NCI-H1105 (cell line): ENCODE results near the gene GABRD.

ENCODE experiments used
- DNase-seq: peaks from one replicate; lab custom pipeline; 2025; lab: John Stamatoyannopoulos, UW

Gene GABRD

GRCh38 chr1:2053784-2054376, 34.7 kb downstream of the GABRD start:
- no peak for DNase-seq

GRCh38 chr1:2054560-2054959, 35.4 kb downstream of the GABRD start:
- no peak for DNase-seq

GRCh38 chr1:2055911-2056575, 36.9 kb downstream of the GABRD start:
- DNase-seq = no peak

DNA sequence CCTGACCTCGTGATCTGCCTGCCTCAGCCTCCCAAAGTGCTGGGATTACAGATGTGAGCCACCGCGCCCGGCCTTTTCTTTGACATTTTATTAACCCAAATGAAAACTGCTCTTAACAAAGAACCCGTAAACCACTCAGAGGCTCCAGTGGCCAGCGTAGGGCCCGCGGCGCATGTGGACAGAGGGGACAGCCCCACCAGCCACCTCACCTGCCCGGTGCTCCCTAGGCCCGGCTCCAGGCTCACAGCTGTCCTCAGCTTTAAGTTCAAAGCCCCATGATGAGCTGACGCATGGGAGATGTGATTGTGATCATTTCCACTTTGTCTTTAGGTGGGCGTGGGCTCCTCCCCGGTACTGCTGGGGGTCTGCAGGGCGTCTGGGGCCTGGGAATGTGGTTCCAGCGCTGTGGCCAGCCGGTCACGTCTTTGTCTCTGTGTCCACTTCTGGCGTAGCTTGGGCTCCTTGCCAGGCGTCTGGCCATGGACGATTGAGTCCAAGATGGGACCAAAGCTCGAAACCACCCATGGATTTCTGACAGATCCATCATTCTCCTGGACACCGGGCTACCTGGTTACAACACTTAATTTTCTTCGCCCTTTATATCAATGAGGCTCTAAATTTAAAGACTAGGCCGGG, 37.9 kb downstream of the GABRD start:
- no peak for DNase-seq

DNA sequence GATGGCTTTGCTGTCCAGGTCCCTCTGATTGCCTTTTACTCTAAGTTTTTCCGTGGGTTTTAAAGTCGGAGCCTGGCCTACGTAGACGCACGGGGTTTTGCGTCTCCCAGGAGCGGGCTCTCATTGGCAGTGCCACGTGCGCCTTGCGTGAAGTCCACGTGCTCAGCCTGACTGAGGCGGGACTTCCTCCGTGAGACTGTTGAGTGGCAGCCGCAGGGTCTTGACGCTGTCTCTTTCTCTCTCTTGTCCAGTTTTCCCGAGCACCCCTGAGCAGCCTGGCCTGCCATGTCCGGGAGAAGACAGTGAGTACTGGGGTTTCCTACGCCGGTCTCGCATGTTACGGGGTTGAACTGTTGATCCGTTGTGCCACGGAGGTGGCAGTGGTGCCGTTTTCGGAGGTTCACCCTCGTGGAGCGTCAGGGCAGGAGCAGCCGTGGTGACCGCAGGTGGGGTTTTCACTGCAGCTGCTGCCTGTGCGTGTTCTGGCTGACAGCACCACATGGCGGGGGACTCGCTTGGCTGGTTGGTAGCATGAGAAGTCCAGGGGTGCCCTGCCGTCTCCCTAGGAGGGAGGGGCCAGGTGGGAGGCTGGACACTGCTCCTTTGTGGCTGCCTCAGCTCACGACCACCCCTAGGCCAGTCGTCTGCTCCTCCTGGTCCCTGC, 40.3 kb downstream of the GABRD start:
- no peak for DNase-seq

- no peak for DNase-seq
Measured at GRCh38 chr1:2060072-2060471, 40.9 kb downstream of the GABRD start.

DNA sequence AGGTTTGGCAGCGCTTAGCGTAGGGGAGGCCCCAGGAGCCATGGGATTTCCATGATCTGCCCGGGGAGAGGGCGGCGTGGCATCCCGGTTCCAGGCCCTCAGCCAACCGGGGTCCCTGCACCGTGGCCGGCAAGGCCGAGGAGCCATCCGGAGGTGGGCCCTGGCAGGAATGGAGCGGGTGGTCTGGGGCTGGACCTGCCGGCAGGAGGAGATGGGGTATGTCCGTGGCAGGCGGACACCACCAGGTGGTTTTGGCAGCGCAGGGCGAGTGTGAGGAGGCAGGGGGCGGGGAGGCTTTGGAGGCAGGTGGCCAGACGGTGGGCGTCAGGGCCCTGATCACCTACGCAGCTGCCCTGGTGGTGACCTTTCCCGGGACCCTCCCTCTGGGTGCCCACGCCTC, 41.4 kb downstream of the GABRD start:
- DNase-seq = no peak

DNA sequence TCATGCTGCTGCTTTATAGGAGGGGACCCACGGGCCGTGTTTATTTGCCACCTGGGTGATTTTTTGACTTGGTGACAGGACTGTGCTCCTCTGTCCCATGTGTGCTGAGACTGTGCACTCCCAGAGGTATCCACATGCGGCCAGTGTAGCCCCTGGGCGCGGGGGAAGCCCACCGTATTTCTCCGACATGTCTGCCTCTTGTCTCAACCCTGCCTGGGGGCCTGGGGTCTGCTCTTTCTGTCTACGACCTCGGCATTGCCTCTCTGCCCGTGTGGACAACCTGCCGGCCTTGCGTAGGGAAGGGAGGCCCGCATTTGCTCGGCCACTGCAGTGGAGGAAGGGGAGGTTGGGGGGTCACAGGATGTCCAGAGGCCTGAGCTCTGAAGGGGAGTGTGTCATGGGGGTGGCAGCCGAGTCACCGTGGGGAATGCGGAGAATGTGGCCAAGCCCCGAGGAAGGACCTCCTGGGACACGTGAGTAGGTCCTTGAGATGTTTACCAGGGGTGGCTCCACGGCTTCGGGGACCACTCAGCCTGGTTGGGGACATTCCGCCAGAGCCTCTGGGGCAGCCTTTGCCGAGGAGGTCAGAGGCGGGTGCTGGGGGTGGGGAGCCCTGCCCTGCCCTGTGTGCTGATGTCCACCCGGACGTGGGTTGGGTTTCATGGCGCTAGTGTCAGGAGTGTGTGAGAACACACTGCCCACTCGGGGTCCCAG, 42.1 kb downstream of the GABRD start:
- DNase-seq = no peak

DNA sequence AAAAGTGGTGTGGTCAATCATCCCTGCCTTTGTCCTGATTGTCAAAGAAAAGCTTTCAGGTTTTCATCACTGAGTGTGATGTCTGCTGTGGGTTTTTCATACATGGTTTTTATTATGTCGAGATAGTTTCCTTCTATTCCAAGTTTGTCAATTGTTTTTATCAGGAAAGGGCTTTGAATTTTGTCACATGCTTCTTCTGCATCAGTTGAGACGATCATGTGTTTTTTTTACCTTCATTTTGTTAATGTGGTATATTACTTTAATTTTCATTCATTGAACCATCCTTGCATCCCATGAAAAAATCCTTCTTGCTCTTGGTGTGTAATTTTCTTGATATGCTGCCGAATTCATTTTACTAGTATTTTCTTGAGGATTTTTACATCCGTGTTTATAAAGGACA, 46.6 kb downstream of the GABRD start:
- DNase-seq = no peak

DNA sequence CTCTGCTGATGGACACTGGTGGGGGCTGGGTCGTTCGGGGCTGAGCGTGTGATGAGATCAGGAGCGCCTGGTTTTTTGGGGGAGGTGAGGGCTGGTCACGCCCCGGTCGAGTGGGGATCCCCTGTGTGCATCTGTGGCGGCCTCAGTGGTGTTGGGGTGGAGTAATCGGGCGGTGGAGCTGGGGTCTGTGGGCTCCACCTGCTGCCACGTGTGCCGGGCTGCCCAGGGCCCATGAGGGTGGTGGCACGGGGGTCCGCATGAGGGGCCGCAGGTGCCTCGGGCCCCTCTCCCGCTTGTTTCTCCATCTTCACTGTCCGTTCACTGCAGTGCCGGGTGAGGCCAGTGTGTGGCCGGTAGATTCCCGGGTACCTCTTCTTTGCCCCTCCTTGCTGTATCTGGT, 48.2 kb downstream of the GABRD start:
- no peak for DNase-seq

- DNase-seq = no peak
Measured at GRCh38 chr1:2067981-2068380, 48.8 kb downstream of the GABRD start.

DNA sequence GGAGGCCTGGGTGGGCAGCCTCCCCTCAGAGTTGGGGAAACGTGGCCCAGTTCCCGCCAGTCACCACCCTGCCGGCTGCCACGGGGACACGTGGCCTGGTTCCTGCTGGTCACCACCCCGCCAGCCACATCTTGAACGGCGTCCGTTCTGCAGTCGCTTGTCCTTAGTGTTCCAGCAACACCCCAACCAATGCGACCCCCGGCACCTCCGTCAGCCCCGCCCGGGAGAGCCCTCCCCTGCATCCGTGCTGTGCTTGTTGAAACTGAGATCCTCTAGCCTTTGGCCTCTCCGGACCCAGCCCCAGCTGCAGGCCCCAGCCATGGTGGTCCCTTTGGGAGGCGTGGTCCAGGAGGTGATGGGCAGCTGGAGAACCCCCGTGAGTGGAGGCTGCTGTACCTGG, 49.8 kb downstream of the GABRD start:
- no peak for DNase-seq

- no peak for DNase-seq
Measured at GRCh38 chr1:2070016-2070415, 50.9 kb downstream of the GABRD start.

DNA sequence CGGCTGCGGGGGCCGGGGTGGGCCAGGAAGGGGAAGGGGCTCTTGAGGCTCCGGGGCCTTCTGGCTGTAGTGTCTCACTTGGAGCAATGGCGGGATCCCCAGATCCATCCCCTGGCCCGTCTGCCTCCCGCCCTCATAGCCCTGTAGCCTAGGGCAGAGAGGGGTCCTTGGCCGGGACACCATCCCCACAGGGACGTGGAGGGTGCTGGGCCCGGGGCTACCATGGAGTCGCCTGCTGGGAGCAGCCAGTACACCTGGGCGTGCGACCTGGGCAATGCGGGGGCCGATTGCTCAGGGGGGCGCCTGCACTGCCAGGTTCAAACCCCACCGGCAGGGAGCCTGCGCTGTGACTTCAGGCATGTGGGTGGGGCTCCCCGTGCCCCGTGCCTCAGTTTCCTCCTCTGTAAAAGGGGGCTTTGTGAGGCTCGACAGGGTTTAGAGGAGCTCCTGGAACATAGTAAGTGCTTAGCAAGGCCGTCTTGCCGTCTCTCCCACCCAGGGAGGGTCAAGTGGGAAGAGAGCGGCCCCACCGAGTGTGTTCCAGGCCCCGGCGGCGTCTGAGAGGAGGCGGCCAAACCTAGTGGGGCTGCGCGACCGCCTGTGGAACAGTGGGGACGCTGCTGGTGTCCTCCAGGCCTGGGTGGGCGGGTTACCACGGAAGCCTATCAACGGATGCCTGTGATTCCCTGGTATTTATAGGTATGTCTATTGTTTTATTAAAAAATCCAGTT, 51.8 kb downstream of the GABRD start:
- DNase-seq = no peak

- DNase-seq = no peak
Measured at GRCh38 chr1:2072109-2072806, 53.1 kb downstream of the GABRD start.

DNA sequence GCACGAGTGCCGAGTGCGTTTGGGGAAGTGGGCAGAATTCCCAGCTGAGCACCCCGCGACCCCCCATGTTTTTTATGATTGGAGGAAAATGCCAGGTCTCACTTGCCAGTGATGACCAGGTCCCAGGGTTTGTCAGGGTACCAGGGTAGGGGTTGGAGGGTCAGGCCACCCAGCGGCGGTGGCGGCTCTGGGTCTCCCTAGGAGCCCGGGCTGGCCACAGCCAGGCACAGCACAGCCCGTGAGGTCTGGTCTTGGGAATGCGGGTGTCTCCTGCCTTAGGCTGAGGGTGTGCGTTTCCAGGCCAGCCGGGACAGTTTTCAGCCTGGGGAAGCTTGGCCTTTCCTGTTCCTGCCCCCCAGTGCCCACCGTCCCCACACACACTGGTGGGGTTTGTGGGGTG, 53.7 kb downstream of the GABRD start:
- no peak for DNase-seq

GRCh38 chr1:2073382-2074230, 54.5 kb downstream of the GABRD start:
- DNase-seq = no peak

DNA sequence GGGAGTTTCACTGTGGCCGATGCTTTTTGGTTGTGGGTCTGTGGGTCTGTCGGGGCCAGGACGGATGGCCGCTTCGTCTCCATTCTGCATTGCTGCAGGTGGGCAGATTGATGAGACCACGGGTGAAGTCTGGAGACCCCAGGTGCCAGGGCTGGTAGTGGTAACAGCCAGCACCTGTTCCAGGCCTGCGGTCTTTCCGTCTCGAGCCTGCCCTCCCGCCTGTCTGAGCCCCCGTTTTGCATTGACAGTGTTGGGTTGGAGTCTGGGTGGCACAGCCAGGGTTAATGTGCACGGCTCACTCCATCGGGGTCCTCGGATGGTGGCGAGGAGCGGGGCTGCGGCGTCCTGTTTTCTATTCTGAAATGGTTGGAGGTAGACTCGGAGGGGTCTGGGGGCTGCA, 55.3 kb downstream of the GABRD start:
- no peak for DNase-seq

GRCh38 chr1:2074944-2075740, 56.0 kb downstream of the GABRD start:
- DNase-seq = no peak
